Heart left ventricle (tissue), 16 donors: ENCODE data around the gene DYNC1I1. TPM values are rescaled to one million over a fixed set of nuclear protein-coding genes. Genes with fewer than 3 reads are reported as not detected.

Source experiments
- ATAC-seq, 4 donors: fragments of 200-7000 bp; cut with Tn5 transposase; one replicate each; pipeline ENCODE4 v1.9.1; 2020 to 2022; ENCODE audit warnings: moderate library complexity in 4 of 4, mild to moderate bottlenecking in 3 of 4, moderate number of reproducible peaks in 1 of 4
- DNase-seq, 5 donors: peaks; one replicate each; pipeline ENCODE4 v3.0.0-alpha.2; 2020
- H3K27ac ChIP-seq, 12 donors: fragments of 200-600 bp; sonication (generic) in 4 of 12; one replicate each; pipeline versions ENCODE4 v1.5.0 to v1.8.0; 2016 to 2022; ENCODE audit warnings: mild to moderate bottlenecking in 2 of 12
- H3K27me3 ChIP-seq, 9 donors: fragments of 200-600 bp; sonication (generic) in 2 of 9; one replicate each; pipeline versions ENCODE4 v1.5.1 to v1.8.0; 2016 to 2022; ENCODE audit warnings: mild to moderate bottlenecking in 3 of 9
- H3K36me3 ChIP-seq, 9 donors: fragments of 200-600 bp; sonication (generic) in 2 of 9; one replicate each; pipeline versions ENCODE4 v1.5.0 to v1.8.0; 2018 to 2022; ENCODE audit warnings: mild to moderate bottlenecking in 2 of 9
- H3K4me1 ChIP-seq, 12 donors: fragments of 200-600 bp; sonication (generic) in 4 of 12; one replicate each; pipeline versions ENCODE4 v1.5.0 to v1.8.0; 2016 to 2022; ENCODE audit warnings: mild to moderate bottlenecking in 3 of 12
- H3K4me3 ChIP-seq, 12 donors: fragments of 200-600 bp; sonication (generic) in 4 of 12; one replicate each; pipeline versions ENCODE4 v1.5.0 to v1.8.0; 2017 to 2022; ENCODE audit warnings: mild to moderate bottlenecking in 9 of 12, moderate library complexity in 4 of 12
- H3K9me3 ChIP-seq, 12 donors: fragments of 200-600 bp; sonication (generic) in 4 of 12; one replicate each; pipeline versions ENCODE4 v1.5.0 to v1.8.0; 2016 to 2022; ENCODE audit warnings: mild to moderate bottlenecking in 1 of 12
- POLR2A ChIP-seq, 2 donors: fragments of 450-650 bp; IDR thresholded peaks; one replicate each; pipeline ENCODE4 v1.6.1; 2017; ENCODE audit warnings: antibody characterized with exemption in 2 of 2, mild to moderate bottlenecking in 2 of 2, moderate library complexity in 2 of 2
- WGBS, 4 donors: extraction: QIAGEN DNeasy Blood & Tissue Kit in 2 of 4; methylation state at CpG; one replicate each; pipeline versions ENCODE4 v1.1.5 to v1.1.7; 2013 to 2018; 5-methylcytosine and 5-hydroxymethylcytosine counted together
- intact Hi-C, 10 donors: fragments of 100-400 bp; cut with DNase I; formaldehyde crosslinking; loops; one replicate each; pipeline versions ENCODE4 v1.11.1 to v1.14.2; 2022
- polyA plus RNA-seq, 2 donors: library from polyadenylated mRNA; stranded (reverse); fragments of 200-250 nt; gene quantifications; one replicate each; pipeline ENCODE4 v1.2.3, GENCODE V29; 2013
- total RNA-seq, 9 donors: library from RNA; depleted of rRNA in 2 of 9; stranded (reverse); fragments of >200 nt in 2 of 9; fragmentation: NEBNext Ultra II Directional in 3 of 9; extraction: Animal tissue kit (Norgen Biotek cat#: 25700) in 3 of 9; gene quantifications; one replicate each; pipeline versions ENCODE4 v1.1.0 to v1.2.4, GENCODE V29; 2016 to 2023
- TF ChIP-seq, protein P1 (sequence below), 12 donors: fragments of 200-600 bp; sonication (generic) in 4 of 12; IDR thresholded peaks; one replicate each; pipeline versions ENCODE4 v1.5.0 to v1.8.0; 2018 to 2022; ENCODE audit warnings: antibody characterized with exemption in 12 of 12, mild to moderate bottlenecking in 5 of 12
- donor health status: ischemic (EF 13 %, LVEDD 7.1; RV severe dilation, severe dysfunction).
- donor health status: healthy with polysubstance abuse.
- donor health status: DM: no; HTN: yes; CAD: no.
- donor health status: DM: no; HTN: no; CAD: no.
- donor health status: ischemic (EF 25% LVEDD 6.9; RV normal size, moderate dysfunction).
- donor health status: ischemic (EF 25% LVEDD 5.7; RV mildly dilated, moderate dysfunction).
- donor health status: healthy.
- donor health status: DM: yes; HTN: yes; CAD: no.
- donor health status: ischemic (EF 35%, LVEDD 5.7; RV mildly dilated, moderate dysfunction).
- donor health status: nonischemic (EF 11% LVEDD 7.7; RV severe dilation, severe dysfunction).
- donor health status: DM: yes; HTN: yes; CAD: no.
- donor health status: PGD.
- donor health status: ischemic (EF 29% LVEDD 5.4; RV normal size, mild dysfunction).
- donor health status: nonischemic (EF 23%, LVEDD 6.1; RV moderate dilation, normal function).

The DYNC1I1 gene
- total and polyA plus RNA-seq, 11 donors, result 6.1 to 46.8 (median 30.6) TPM

DNA sequence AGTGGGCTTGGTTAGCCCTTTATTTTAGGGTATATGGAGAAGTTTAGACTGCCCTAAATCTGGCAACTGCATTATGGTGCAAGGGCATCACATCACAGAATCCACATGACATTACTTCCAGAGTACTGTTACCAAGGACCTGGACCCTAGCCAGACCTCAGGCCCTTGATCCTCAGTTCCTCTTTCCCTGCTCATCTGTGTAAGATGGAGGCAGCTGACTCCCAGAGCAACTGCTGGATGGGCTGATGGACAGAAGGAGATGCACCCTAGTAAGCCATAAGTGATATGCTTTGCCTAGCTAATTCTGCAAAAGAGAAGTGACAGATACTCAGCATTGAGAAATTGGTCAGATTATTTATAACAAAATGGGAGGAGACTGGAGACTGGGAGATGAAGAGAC lies 131.7 kb downstream of the DYNC1I1 start:
- ATAC-seq, result peak in 1 of 4 donors; percentile 29

DNA sequence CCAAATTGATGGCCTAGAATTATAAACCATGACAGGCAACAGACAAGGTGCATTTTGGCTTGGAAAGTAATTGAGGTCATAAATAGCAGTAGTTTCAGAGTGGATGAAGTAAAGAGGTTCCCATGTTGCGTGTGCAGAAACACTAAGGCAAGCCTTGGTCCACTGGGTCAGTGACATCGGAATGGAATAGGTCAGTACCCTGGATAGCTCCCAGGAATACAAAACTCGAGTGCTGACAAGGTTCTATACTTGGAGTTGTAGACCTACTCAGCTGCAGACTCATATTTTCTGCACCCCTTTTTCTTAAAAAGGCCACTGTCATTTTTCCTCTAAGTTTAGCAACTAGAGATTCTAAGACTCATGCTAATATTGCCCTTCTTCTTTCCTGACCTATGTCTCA lies 132.8 kb downstream of the DYNC1I1 start:
- 39 to 49% (median 46%) methylated on average over 3 of the region's 3 CpGs for WGBS, 4 donors
- H3K27me3 ChIP-seq, result no peaks in the 10 kb centered on the region

More for the DNA sequence above, 131.7 kb downstream of the DYNC1I1 start:
- Histone ChIP-seq H3K9me3 (no peaks in the 10 kb centered on the region), H3K4me3 (no peak overlapping the region), H3K36me3 (no peaks in the 10 kb centered on the region), H3K27me3 (no peaks in the 10 kb centered on the region), H3K4me1 (peaks cover 0 to 6% (median 0%) of the 10 kb centered on the region in 12 donors), H3K27ac (no peak overlapping the region)
- intact Hi-C loops, result no loop called here
- DNase-seq, result no peak
- TF ChIP-seq POLR2A (IDR thresholded peaks at IDR 0.05), result no peak
- TF ChIP-seq, protein P1, sequence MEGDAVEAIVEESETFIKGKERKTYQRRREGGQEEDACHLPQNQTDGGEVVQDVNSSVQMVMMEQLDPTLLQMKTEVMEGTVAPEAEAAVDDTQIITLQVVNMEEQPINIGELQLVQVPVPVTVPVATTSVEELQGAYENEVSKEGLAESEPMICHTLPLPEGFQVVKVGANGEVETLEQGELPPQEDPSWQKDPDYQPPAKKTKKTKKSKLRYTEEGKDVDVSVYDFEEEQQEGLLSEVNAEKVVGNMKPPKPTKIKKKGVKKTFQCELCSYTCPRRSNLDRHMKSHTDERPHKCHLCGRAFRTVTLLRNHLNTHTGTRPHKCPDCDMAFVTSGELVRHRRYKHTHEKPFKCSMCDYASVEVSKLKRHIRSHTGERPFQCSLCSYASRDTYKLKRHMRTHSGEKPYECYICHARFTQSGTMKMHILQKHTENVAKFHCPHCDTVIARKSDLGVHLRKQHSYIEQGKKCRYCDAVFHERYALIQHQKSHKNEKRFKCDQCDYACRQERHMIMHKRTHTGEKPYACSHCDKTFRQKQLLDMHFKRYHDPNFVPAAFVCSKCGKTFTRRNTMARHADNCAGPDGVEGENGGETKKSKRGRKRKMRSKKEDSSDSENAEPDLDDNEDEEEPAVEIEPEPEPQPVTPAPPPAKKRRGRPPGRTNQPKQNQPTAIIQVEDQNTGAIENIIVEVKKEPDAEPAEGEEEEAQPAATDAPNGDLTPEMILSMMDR (IDR thresholded peaks at IDR 0.05), result no peak

DNA sequence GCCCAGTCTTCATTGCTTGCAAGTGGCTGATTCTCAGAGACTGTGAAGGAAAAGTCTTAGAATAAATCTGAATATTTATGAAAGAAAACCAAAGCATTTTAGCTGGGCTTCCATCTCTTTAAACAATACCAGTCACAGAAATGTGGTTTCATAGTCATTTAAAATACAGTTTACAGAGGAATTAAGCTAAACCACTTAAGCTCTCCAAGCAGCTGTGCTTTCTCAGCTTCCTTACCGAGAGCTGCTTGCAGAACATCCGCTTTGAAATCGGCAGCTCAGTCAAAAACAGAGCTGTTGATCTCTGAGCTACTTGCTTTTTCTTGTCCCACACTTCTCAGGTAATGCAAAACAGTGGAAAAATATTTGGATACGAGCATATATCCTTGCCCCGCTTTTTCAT lies 134.5 kb downstream of the DYNC1I1 start:
- H3K27ac ChIP-seq, result no peak overlapping the region
- WGBS, 4 donors, result 66 to 81% (median 74%) methylated on average over 5 of the region's 5 CpGs
- no peak for ATAC-seq
- TF ChIP-seq, protein P1 (IDR thresholded peaks at IDR 0.05), result no peak
- TF ChIP-seq POLR2A (IDR thresholded peaks at IDR 0.05), result no peak
- no peak overlapping the region for H3K4me3 ChIP-seq
- no peaks in the 10 kb centered on the region for H3K36me3 ChIP-seq
- DNase-seq, result no peak
- peaks cover 0 to 3% (median 0%) of the 10 kb centered on the region in 12 donors for H3K4me1 ChIP-seq
- no peaks in the 10 kb centered on the region for H3K9me3 ChIP-seq
- no peaks in the 10 kb centered on the region for H3K27me3 ChIP-seq
- intact Hi-C loops, result no loop called here

More for the DNA sequence above, 132.8 kb downstream of the DYNC1I1 start:
- TF ChIP-seq POLR2A (IDR thresholded peaks at IDR 0.05), result no peak
- TF ChIP-seq, protein P1 (IDR thresholded peaks at IDR 0.05), result no peak
- H3K4me1 ChIP-seq, result peaks cover 0 to 6% (median 0%) of the 10 kb centered on the region in 12 donors
- H3K27ac ChIP-seq, result no peak overlapping the region
- intact Hi-C loops, result no loop called here
- ATAC-seq, result no peak
- H3K36me3 ChIP-seq, result no peaks in the 10 kb centered on the region
- no peaks in the 10 kb centered on the region for H3K9me3 ChIP-seq
- no peak overlapping the region for H3K4me3 ChIP-seq
- no peak for DNase-seq

DNA sequence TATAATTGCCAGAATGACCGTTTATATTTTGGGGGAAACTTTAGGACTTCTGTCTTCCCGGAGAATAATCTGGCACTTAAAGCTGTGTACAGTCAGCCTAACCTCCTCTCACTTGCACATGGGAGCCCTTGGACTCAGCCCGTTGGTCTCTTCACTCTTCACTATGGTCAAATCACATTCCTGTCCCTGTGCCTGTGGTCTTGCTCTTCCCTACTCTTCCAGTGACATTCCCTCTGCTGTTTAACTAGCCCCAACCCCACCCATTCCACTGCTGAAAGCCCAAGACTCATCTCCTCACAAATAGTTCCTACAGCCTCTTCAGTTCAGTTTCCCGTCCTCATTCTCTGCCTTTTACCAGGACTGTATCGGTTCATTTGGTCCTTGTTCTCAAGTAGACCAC lies 135.0 kb downstream of the DYNC1I1 start:
- Histone ChIP-seq H3K9me3 (no peaks in the 10 kb centered on the region), H3K36me3 (no peaks in the 10 kb centered on the region), H3K27me3 (no peaks in the 10 kb centered on the region), H3K27ac (no peak overlapping the region), H3K4me1 (peaks cover 0 to 3% (median 0%) of the 10 kb centered on the region in 12 donors), H3K4me3 (no peak overlapping the region)
- TF ChIP-seq, protein P1 (IDR thresholded peaks at IDR 0.05), result no peak
- no peak for TF ChIP-seq POLR2A (IDR thresholded peaks at IDR 0.05)
- intact Hi-C loops, result no loop called here
- 83 to 86% (median 85%) methylated on average over 5 of the region's 5 CpGs for WGBS, 4 donors
- DNase-seq (no peak), ATAC-seq (no peak)
